HTR-8/SVneo (cell line): ENCODE data around the gene DOCK2.

ENCODE experiments used
- DNase-seq: peaks from one replicate; pipeline ENCODE4 v3.0.0; 2011; ENCODE audit warnings: low spot score, mixed read lengths; ENCODE audit not compliant: insufficient read length
- FAIRE-seq: peaks from 2 replicates; lab custom pipeline; 2011; peaks lifted over from hg19 to GRCh38; lab: Jason Lieb, UNC

Gene DOCK2

GRCh38 chr5:170121321-170121720, 484.2 kb downstream of the DOCK2 start:
- no peak for FAIRE-seq

GRCh38 chr5:170126061-170126460, 489.0 kb downstream of the DOCK2 start:
- DNase-seq (no peak), FAIRE-seq (no peak)

More at GRCh38 chr5:170121321-170121720, 484.2 kb downstream of the DOCK2 start:
- no peak for DNase-seq

- FAIRE-seq = no peak
- DNase-seq = no peak
Observed at GRCh38 chr5:170126626-170127025, 489.6 kb downstream of the DOCK2 start.

GRCh38 chr5:170131235-170131634, 494.2 kb downstream of the DOCK2 start:
- DNase-seq (no peak), FAIRE-seq (no peak)

GRCh38 chr5:170132269-170132975, 495.3 kb downstream of the DOCK2 start:
- peak; percentile 95 for FAIRE-seq
- DNase-seq = peak; percentile 68
